ENCODE data around the gene OR8K1.

The OR8K1 gene

DNA sequence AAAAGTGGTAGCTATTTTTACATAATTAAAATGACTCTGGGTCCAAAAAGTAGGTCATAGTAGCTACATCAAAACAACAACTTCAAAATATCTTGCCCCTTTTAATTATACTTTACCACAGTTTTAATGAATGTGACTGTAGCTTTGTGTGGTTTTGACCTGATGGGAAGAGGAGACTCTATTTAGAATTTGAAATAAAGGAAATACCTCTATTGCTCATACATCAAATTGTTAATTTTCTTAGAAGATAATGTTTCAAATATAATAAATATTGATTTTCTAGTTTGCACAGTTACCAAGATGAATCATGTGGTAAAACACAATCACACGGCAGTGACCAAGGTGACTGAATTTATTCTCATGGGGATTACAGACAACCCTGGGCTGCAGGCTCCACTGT lies at the start of gene OR8K1:
TSS of gene OR8K1 (plus strand) at position 301 of the 400 bp plus-strand sequence. CDS start at position 301, 0 bp downstream.
- no peak for DNase-seq (ENCODE audit: low read depth in 2 of 2)

DNA sequence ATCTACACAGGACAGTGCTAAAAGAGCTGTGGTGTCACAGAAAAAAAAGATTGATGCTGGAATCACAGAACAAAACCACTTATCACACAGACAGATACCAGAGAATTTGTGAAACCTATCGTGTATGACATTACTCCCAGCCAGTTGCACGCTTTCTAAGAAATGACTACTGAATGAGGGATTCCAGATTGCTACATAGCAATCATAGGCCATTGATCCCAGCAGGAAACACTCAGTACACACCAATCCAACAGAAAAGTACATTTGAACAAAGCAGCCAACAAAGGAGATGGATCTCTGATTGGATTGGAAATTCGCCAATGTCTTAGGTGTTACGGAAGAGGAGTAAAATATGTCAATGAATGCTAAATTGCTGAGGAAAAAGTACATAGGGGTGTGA lies 48.9 kb upstream of the OR8K1 start:
- no peak for DNase-seq (ENCODE audit: low read depth in 2 of 2)

DNA sequence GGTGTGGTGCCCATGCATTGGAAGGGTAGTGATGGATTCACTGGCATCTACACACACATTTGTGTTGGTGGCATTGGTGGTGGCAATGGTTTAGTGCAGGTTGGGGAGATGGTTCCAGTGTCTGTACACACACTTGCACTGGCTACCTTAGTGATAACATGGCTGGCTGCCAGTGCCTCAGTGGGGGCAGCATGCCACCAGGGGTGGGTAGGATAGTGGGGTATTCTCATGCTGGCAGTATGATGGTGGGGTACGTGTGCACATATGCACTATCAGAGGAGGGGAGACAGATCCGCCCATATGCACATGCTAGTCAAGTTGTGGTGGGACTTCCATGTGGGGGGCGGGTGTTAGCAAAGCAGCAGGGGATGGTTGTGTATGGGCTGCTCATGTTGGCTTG lies 38.0 kb upstream of the OR8K1 start:
- no peak for DNase-seq (ENCODE audit: low read depth in 2 of 2)

DNA sequence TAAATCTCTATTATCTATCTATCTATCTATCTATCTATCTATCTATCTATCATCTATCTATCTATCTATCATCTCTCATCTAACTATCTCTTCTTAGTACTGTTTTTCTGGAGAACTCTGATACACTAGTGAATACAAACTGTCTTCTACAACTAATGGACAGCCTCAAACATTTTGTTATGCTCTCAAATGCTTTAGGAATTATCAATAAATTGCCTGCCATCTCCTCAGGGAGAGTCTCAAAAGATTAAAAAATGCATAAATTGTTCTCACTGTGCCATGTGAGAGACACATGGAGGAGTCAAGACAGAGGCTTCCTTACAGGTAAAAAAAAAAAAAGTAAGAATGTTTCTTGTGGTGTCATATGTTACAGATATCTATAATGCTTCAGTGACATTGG lies 31.0 kb upstream of the OR8K1 start, which contains the start of gene OR8K3:
TSS of gene OR8K3 (plus strand) at position 301 of the 400 bp plus-strand sequence. CDS start 3,163 bp downstream, outside the sequence.
- no peak for DNase-seq (ENCODE audit: low read depth in 2 of 2)

DNA sequence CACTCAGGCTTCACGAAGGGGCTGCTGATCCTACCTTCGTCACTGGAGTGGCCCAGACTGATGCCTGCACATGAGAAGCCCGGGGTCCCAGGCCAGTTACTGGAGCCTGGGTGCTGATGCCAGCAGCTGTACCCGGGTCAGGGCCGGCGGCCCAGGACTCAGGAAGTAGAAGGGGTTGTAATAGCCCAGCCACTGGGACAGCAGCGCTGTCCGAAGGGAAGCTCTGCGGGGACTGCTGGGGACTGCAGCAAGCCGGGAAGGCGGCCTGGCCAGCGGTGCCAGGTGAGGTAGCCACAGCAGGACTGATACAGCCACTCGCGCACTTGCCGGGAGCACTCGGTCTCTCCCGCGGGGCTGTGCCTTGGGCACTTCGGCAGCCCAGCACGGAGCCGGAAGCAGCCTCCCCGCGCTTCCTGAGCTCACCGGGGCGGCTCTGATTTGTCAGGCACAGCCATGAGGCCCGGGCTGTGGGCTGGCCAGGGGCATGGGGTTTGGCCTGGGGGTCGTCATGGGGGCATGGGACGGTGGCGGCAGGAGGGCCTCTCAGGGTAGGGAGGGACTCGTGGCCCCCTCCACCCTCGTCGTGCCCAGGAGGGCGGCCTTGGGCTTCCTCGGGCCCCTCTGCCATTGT lies 13.9 kb upstream of the OR8K1 start:
- DNase-seq (ENCODE audit: low read depth in 2 of 2), result no peak

DNA sequence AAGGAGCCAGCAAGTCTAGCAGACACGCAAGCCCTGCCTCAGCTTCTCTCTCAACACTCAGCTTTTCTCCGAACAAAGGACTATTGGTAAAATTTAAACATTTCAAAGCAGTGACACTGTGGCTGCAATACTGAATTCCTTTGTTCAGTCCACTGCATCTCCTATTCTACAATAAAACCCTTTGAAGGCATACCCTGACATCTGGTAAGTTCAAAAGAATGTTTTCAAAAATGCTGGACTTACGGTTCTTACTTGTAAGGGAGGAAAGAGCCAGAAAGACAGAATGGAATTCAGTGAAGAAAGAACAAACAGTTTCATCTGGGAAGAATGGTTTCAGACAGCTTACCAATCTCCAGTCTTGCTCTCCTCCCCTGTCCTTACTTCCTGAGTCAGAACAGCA lies 12.7 kb upstream of the OR8K1 start:
- no peak for DNase-seq (ENCODE audit: low read depth in 2 of 2)

DNA sequence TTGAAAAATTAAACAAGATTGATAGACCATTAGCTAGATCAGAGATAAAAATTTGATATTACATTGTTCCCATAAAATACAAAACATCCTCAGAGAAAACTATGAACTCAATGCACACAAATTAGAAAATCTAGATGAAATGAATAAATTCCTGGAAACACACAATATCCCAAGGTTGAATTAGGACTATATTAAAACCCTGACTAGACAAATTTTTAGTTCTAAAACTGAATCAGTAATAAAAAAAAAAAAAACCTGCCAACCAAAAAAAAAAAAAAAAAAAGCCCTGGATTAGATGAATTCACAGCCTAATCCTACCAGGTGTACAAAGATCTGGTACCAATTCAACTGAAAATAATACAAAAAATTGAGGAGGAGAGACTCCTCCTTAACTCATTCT lies 5.5 kb upstream of the OR8K1 start:
- DNase-seq (ENCODE audit: low read depth in 2 of 2), result no peak

DNA sequence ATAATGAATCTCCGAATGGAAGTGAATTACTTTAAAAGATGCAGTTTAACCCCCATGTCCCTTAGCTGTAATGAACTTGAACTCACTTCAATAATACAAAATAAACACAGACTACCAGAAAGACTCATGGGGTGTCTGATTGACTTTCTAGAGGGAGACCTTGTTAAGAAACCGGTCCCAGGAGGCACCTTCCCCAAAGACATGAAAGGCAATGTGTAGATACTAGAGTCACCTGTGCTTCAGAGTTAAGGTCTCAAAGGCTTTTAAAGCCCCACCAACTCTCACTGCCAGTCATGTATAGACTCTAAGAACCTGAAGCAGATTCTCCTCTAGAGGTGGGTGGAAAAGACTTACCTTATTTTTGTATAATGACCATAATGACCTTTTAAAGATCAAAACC lies 8.2 kb downstream of the OR8K1 start, which contains the start of gene OR8J1:
TSS of gene OR8J1 (plus strand) at position 301 of the 400 bp plus-strand sequence. CDS start 5,956 bp downstream, outside the sequence.
- DNase-seq (ENCODE audit: low read depth in 2 of 2), result no peak

DNA sequence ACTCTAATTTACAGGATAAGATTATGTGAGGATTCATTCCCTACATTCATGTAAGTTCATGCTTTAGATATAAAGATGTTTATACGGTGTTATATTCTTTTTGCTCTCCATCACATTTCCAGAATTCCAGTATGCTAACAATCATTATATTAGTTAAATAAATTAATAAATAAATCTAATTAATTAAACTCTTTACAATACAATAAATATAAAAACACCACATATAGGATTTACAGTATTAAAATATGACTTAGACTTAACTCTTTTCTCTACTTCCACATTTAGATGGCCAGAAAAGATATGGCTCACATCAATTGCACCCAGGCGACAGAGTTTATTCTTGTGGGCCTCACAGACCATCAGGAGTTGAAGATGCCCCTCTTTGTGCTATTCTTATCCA lies 29.5 kb downstream of the OR8K1 start, which contains the start of gene OR8U1:
TSS of gene OR8U1 (plus strand) at position 301 of the 400 bp plus-strand sequence. CDS start at position 301, 0 bp downstream.
- no peak for DNase-seq (ENCODE audit: low read depth in 2 of 2)

DNA sequence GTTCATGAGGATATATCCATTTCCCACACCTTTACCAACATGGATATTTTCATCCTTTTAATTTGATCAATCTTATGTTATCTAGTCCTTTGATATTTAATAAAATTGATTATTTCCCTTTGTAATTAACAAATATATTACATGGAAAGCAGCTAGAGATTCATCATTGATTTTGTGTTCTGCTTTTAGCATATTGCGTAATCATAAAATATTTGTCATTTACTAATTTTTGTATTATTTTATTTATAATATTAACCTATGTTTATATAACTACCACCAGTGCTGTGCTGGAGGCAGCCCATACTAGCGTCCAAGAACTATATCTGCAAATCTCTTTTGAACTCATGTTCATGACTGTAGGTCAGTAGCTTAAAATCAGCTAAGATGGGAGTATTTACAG lies 34.3 kb downstream of the OR8K1 start:
- no peak for DNase-seq (ENCODE audit: low read depth in 2 of 2)

DNA sequence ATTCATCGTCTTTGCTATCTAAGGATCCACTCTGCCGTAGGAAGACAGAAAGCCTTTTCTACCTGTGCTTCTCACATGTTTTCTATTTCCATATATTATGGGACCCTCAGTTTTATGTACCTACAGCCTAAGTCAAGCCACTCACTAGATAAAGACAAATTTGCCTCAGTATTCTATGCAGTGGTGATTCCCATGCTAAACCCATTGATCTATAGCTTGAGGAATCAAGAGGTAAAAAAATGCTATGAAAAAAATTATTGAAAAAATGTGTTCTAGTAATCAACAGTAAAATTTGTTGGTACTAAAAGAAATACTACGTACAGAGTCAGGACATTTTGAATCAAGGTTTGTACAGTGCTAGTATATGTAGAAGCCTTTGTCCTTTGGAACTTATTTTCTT lies 48.5 kb downstream of the OR8K1 start:
- no peak for DNase-seq (ENCODE audit: low read depth in 2 of 2)

DNA sequence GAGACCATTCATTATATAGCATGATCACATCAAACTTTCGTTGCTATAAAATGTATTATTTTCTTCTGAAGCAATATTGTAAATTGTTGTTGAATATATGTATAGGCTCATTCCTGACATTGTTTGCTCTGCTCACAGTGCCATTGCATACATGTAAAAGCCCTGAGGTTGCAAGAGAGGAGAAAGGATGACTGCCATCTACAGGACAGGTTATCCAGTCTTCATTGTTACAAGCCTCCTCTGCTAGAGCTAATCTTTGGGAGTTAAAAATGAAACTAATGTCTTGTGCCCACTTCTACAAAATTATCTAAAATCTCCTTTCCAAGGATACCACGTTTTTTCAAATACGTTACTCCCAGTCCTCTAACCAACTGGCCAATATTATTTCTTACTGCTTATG lies 50.2 kb downstream of the OR8K1 start:
- DNase-seq (ENCODE audit: low read depth in 2 of 2), result no peak
